Glutamatergic neuron (in vitro differentiated cells): ENCODE measurements around the gene MSI1. TPM values are rescaled to one million over a fixed set of nuclear protein-coding genes. Genes with fewer than 3 reads are reported as not detected.

ENCODE experiments used
- DNase-seq: peaks from one replicate; pipeline ENCODE4 v3.0.0; 2022
- H3K27ac Mint-ChIP-seq: one replicate; pipeline ENCODE4 v1.8.0; 2020; ENCODE audit warnings: mild to moderate bottlenecking, mixed read lengths, inconsistent platforms; ENCODE audit not compliant: unreplicated experiment
- H3K27me3 Mint-ChIP-seq: one replicate; pipeline ENCODE4 v1.8.0; 2020; ENCODE audit warnings: mild to moderate bottlenecking, moderate library complexity, mixed read lengths, inconsistent platforms; ENCODE audit not compliant: unreplicated experiment
- H3K36me3 Mint-ChIP-seq: one replicate; pipeline ENCODE4 v1.8.0; 2020; ENCODE audit warnings: mild to moderate bottlenecking, mixed read lengths, inconsistent platforms; ENCODE audit not compliant: unreplicated experiment
- H3K4me1 Mint-ChIP-seq: one replicate; pipeline ENCODE4 v1.8.0; 2020; ENCODE audit warnings: mild to moderate bottlenecking, low read depth, mixed read lengths, inconsistent platforms; ENCODE audit not compliant: unreplicated experiment
- H3K4me3 Mint-ChIP-seq: one replicate; pipeline ENCODE4 v1.8.0; 2020; ENCODE audit warnings: mild to moderate bottlenecking, mixed read lengths, inconsistent platforms; ENCODE audit not compliant: unreplicated experiment
- H3K9me3 Mint-ChIP-seq: one replicate; pipeline ENCODE4 v1.8.0; 2020; ENCODE audit warnings: mild to moderate bottlenecking, moderate library complexity, mixed read lengths, inconsistent platforms; ENCODE audit not compliant: unreplicated experiment
- CTCF ChIP-seq: fragments of 200-600 bp; sonication (generic); IDR thresholded peaks from one replicate; pipeline ENCODE4 v1.5.0; 2021; ENCODE audit not compliant: partially characterized antibody, unreplicated experiment
- total RNA-seq: library from RNA; stranded (reverse); fragmentation: NEBNext Ultra II Directional; extraction: Animal tissue kit (Norgen Biotek cat#: 25700); gene quantifications from one replicate; pipeline ENCODE4 v1.2.1, GENCODE V29; 2021; ENCODE audit not compliant: unreplicated experiment

Gene MSI1
- total RNA-seq, 1 donor from 2014 or later: 229 TPM

- H3K36me3 Mint-ChIP-seq: no peaks in the 10 kb centered on the region
- no peak overlapping the region for H3K4me3 Mint-ChIP-seq
- DNase-seq: no peak
- H3K27me3 Mint-ChIP-seq: peaks cover 6% of the 10 kb centered on the region
- TF ChIP-seq CTCF: no peak
- H3K4me1 Mint-ChIP-seq: peaks cover 14% of the 10 kb centered on the region
- H3K27ac Mint-ChIP-seq: peak overlapping the region; percentile 83
- H3K9me3 Mint-ChIP-seq: peaks cover 4% of the 10 kb centered on the region
Measured at GRCh38 chr12:120403869-120404268, 34.9 kb upstream of the MSI1 start.

- Mint-ChIP-seq H3K36me3 (no peaks in the 10 kb centered on the region), H3K9me3 (peaks cover 4% of the 10 kb centered on the region), H3K4me1 (peaks cover 14% of the 10 kb centered on the region), H3K4me3 (peak overlapping the region; percentile 75), H3K27me3 (peaks cover 6% of the 10 kb centered on the region), H3K27ac (peak overlapping the region; percentile 92)
- TF ChIP-seq CTCF: no peak
- peak; percentile 64 for DNase-seq
Measured at GRCh38 chr12:120402217-120402616, 33.3 kb upstream of the MSI1 start.

DNA sequence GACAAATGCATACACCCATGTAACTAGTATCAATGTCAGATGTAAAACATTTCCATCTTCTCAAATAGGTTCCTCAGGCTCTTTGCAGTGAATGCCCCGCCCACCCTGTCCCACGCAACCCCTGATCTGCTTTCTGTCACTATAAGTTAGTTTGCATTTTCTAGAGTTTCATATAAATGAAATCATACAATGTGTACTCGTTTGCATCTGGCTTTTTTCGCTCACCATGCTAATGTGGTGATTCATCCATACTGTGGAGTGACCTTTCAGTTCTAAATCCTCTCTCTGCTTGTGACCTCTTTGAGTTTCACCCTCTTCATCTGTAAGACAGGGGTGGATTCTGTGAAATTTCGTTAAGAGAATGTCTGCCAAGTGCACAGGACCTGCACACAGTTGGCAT, 30.6 kb upstream of the MSI1 start:
- H3K9me3 Mint-ChIP-seq: peaks cover 4% of the 10 kb centered on the region
- no peak overlapping the region for H3K4me3 Mint-ChIP-seq
- H3K27me3 Mint-ChIP-seq: peaks cover 9% of the 10 kb centered on the region
- DNase-seq: no peak
- no peak overlapping the region for H3K27ac Mint-ChIP-seq
- no peak for TF ChIP-seq CTCF
- no peaks in the 10 kb centered on the region for H3K36me3 Mint-ChIP-seq
- peaks cover 14% of the 10 kb centered on the region for H3K4me1 Mint-ChIP-seq

DNA sequence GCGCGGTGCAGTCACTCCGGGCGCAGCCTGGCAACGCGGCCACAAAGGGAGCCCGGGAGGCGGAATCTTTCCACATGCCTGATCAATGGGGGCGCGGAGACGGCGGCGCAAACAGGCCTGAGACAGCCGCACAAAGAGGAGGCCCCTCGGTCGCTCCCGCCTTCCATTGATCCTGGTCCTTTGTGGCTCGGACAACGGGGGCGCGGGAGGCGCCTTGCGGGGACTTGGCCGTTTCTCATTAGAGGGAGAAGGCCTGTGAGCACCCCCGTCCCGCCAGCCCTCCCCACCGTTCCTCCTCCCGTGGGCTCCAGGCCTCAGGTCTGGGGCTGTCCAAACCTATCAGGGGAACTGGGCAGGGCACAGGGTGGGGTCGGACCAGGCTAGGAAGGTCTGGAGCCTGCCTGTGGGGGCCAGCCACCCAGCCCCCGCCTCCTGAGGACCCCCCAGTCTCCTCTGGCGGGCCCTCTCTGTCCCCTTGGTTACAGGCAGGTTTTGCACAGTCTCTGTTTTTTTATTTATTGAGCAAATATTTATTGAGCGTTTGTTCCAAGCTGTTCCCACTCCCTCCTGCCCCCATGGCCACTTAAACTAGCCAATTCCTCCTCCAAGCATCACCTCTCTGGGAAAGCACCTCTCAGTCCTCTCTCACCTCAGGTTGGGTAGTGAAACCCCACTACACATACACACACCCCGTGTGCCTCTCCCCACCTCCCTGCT, 29.0 kb upstream of the MSI1 start:
- no peak for DNase-seq
- Mint-ChIP-seq H3K36me3 (no peaks in the 10 kb centered on the region), H3K4me1 (peaks cover 11% of the 10 kb centered on the region), H3K27ac (no peak overlapping the region), H3K27me3 (peaks cover 9% of the 10 kb centered on the region), H3K4me3 (no peak overlapping the region), H3K9me3 (peaks cover 2% of the 10 kb centered on the region)
- TF ChIP-seq CTCF: no peak

DNA sequence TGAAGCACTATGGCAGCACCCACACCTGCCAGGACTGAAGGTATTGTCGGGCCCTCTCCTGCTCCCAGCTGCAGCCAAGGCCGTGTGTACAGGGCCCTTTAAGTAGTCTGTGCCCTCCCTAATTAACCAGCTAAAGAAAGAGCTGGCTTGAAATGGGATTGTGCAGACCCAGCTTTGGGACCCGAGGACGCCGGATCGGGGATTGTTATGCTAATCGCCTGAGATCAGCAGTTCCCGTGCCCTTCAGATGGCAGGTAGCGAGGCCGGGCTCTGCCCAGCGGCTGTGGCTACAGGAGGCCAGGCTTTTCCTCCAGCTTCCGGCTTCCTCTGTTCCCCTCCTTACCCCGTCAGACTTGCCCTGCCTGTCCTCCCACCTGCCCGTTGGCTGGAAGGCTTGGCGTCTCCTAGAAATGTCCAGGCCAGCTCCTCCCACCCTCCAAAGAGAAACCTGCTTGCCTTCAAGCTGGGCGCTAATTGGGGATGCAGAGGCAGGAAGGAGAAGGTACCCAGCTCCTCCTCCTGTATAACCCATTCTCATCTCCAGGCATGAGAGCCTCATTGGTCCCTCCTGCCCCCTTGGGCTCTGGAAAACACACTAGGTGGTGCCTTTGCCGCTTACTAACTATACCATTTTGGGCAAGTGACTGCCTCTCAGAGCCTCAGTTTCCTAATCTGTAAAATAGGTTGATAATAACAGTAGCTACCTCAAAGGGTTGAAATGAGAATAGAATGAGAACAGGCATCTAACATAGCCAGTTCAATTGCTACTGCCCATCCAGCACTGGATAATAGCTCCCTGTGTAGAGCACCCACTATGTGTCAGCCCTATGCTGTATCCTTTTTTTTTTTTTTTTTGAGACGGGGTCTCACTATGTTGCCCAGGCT, 25.8 kb upstream of the MSI1 start:
- no peak overlapping the region for H3K27ac Mint-ChIP-seq
- no peaks in the 10 kb centered on the region for H3K4me1 Mint-ChIP-seq
- H3K27me3 Mint-ChIP-seq: peaks cover 3% of the 10 kb centered on the region
- TF ChIP-seq CTCF: no peak
- no peaks in the 10 kb centered on the region for H3K9me3 Mint-ChIP-seq
- DNase-seq: peak; percentile 29
- no peaks in the 10 kb centered on the region for H3K36me3 Mint-ChIP-seq
- no peak overlapping the region for H3K4me3 Mint-ChIP-seq
